ENCODE results near the gene GAP43. TPM values are rescaled to one million over a fixed set of nuclear protein-coding genes. Genes with fewer than 3 reads are reported as not detected.
"Not testable (repeated sequence)": the region's sequence is repeated elsewhere in the genome, so short reads cannot be mapped to it uniquely, and the experiment has no call there.

GAP43 gene
- total RNA-seq, 1 donor from 2014 or later: 1.3 TPM

GRCh38 chr3:115698851-115699591 is 75.7 kb downstream of the GAP43 start:
- DNase-seq: no peak

GRCh38 chr3:115699706-115700105 is 76.4 kb downstream of the GAP43 start:
- no peak for DNase-seq

GRCh38 chr3:115702598-115702997 is 79.3 kb downstream of the GAP43 start:
- DNase-seq: no peak

- no peak for DNase-seq
Observed at GRCh38 chr3:115704661-115705338, 81.5 kb downstream of the GAP43 start.

- DNase-seq: no peak
Observed at GRCh38 chr3:115706311-115706829, 83.1 kb downstream of the GAP43 start.

DNA sequence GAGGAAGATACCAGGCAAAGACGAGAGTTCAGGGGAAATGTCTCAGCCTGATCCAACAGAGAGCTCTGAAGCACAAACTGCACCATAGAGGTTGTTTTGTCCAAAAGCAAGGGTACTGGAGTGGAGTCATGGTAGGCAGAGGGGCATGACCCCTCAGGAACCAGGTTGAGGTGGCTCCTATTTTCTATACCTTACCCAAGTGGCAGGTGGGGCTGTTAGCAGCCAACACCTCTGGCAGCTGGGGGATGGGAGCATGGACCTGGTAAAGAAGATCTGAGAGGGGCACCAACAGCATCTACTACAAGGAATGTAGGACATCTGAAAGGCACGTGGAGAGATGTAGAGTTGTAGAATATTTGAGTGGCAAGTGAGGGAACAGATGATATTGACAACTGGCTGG is 85.2 kb downstream of the GAP43 start:
- no peak for DNase-seq

- no peak for DNase-seq
Observed at GRCh38 chr3:115709093-115709492, 85.8 kb downstream of the GAP43 start.

- DNase-seq: no peak
Observed at GRCh38 chr3:115709931-115710330, 86.6 kb downstream of the GAP43 start.

DNA sequence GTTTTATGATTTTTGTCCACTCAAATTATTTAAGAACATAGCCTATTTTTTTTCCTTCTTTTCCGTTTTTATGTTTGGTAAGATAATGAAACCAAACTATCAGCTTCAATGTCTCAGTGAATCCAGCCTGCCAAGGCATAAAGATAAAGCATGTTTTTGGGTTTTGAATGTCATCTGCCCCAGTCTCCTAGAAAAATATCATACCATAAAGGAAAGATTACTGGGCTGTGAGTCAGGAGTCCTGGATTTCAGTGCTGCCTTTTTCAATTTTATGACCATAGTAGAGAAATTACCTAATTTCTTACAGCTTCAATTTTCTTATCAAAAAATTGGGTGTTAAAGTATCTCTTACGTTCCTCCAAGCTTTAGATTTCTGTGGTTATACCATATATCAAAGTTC is 87.5 kb downstream of the GAP43 start:
- no peak for DNase-seq

DNA sequence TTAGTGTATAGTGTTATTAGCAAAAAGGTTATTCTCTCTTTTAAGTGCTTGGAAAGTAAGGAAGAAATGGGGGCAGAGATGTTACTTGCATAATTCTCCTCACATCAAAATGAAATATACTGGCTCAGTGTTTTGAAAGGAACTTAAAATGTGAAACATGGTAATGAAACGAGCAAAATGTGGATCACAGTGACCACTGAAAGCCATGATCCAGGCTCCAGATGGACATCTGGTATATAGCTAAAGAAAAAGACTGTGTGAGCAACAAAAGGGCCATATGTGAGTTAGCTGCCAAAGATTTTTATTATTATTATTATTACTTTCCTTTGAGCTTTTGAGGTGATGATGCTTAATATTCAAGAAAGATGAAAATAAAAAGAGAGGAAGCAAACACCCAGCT is 89.6 kb downstream of the GAP43 start:
- no peak for DNase-seq

- no peak for DNase-seq
Observed at GRCh38 chr3:115713284-115713683, 90.0 kb downstream of the GAP43 start.

GRCh38 chr3:115715241-115715745 is 92.0 kb downstream of the GAP43 start:
- DNase-seq: no peak

DNA sequence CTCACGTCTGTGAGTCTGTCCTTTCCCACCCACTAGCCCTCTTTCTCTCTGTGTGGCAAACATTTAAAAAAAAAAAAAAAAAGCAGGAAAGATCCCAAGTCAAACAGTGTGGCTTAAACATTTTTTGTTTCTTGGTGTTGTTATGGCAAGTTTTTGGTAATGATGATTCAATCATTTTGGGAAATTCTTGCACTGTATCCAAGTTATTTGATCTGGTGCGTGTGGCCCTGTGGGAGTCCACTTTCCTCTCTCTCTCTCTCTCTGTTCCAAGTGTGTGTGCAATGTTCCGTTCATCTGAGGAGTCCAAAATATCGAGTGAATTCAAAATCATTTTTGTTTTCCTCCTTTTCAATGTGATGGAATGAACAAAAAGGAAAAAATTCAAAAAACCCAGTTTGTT is 97.7 kb downstream of the GAP43 start:
- no peak for DNase-seq

DNA sequence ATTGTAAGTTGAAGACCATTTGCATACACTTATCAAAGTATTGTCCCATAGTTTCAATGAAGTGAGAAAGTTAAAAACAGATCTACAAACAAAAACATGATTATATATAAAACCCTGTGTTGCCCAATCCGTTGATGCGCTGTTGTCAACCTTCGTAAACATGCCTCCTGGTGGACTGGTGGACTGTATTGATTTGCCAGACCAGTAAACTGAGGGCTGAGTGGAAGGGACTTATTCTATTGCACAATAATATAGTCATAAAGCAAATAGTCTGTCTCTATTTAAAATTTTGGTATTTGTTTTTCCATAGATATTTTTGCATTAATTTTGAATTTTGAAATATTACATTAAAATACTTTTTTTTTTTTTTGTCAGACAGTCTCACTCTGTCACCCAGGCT is 102.5 kb downstream of the GAP43 start:
- no peak for DNase-seq

- DNase-seq: no peak
Observed at GRCh38 chr3:115727135-115727534, 103.8 kb downstream of the GAP43 start.

DNA sequence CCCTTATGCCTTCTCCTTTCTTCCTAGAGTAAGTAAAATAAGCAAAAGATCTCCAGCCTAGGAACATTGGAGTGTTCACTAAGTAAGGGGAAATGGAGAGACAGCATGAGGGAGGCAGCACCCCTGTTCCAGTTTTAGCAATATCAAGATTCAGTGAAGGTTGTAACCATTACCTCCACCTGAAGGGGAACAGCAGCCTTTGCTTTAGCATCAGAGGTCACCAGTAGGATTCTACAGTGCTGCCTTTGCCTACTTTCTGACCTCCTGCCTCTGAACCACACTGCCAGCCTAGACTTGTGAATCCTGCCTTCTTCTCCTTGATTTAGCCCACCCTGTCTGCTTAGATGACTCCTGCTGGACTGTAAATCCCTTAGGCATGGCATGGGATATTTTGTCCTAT is 104.7 kb downstream of the GAP43 start:
- no peak for DNase-seq

DNA sequence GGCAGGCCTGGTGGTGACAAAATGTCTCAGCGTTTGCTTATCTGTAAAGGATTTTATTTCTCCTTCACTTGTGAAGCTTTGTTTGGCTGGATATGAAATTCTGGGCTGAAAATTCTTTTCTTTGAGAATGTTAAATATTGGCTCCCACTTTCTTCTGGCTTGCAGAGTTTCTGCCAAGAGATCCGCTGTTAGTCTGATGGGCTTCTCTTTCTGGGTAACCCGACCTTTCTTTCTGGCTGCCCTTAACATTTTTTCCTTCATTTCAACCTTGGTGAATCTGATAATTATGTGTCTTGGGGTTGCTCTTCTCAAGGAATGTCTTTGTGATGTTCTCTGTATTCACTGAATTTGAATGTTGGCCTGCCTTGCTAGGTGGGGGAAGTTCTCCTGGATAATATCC is 113.0 kb downstream of the GAP43 start:
- not testable (repeated sequence) for DNase-seq

DNA sequence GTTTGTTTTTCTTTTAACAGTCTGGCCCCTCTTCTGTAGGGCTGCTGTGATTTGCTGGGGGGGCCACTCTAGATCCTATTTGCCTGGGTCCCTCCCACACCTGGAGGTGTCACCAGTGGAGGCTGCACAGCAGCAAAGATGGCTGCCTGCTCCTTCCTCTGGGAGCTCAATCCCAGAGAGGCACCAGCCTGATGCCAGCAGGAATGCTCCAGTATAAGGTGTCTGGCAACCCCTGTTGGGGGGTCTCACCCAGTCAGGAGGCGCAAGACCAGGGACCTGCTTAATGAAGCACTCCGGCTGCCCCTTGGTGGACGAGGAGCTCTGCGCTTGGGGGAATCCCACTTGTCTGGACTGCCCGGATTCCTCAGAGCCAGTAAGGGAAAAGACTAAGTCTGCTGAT is 118.3 kb downstream of the GAP43 start:
- no peak for DNase-seq

- not testable (repeated sequence) for DNase-seq
Observed at GRCh38 chr3:115744516-115744915, 121.2 kb downstream of the GAP43 start.

DNA sequence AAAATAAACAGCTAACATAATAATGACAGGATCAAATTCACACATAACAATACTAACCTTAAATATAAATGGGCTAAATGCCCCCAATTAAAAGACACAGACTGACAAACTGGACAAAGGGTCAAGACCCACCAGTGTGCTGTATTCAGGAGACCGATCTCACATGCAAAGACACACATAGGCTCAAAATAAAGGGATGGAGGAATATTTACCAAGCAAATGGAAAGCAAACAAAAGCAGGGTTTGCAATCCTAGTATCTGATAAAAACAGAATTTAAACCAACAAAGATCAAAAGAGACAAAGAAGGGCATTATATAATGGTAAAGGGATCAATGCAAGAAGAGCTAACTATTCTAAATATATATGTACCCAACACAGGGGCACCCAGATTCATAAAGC is 129.7 kb downstream of the GAP43 start:
- not testable (repeated sequence) for DNase-seq

GRCh38 chr3:115758076-115758763 is 134.9 kb downstream of the GAP43 start:
- DNase-seq: no peak

- no peak for DNase-seq
Observed at GRCh38 chr3:115760716-115761115, 137.4 kb downstream of the GAP43 start.

DNA sequence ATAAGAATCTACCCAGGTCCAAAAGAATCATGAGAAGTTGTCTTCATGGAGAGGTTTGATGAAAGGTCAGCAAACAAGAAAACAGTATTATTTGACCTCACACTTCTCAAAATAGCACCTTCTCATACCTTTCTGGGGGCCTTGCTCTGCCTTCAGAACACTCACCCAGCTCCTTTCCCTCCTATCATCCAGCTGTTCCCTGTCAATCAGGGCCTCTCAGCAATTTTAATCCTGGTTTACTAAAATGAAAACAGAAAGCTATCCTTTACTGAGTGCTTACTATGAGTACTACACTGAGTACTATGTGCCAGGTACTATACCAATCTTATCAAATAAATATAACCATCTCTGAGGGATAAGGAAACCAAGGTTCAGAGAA is 138.6 kb downstream of the GAP43 start:
- no peak for DNase-seq

All from skin of body (tissue), 2 donors.